SK-N-SH treated with all-trans-retinoic acid at 6 μM for 48 hours (cell line): ENCODE measurements around the gene TLL1.

Experiments
- ATAC-seq: fragments of 200-7000 bp; cut with Tn5 transposase; 3 replicates; pipeline ENCODE4 v1.9.1; 2020; ENCODE audit warnings: mild to moderate bottlenecking, moderate library complexity
- BACH2 ChIP-seq: fragments of 250-450 bp; sonication (Bioruptor Pico); IDR thresholded peaks from 2 replicates; pipeline ENCODE4 v1.9.0; 2021; ENCODE audit warnings: mild to moderate bottlenecking, borderline replicate concordance
- CSDC2 ChIP-seq: fragments of 250-450 bp; sonication (Bioruptor Pico); IDR thresholded peaks from 2 replicates; pipeline ENCODE4 v1.5.0; 2020; ENCODE audit warnings: mild to moderate bottlenecking, moderate library complexity
- ESRRG ChIP-seq: fragments of 250-450 bp; sonication (Bioruptor Pico); IDR thresholded peaks from 2 replicates; pipeline ENCODE4 v1.6.1; 2021; ENCODE audit warnings: mild to moderate bottlenecking
- GLIS3 ChIP-seq: fragments of 250-450 bp; sonication (Bioruptor Pico); IDR thresholded peaks from 2 replicates; pipeline ENCODE4 v1.5.0; 2020; ENCODE audit warnings: mild to moderate bottlenecking, moderate library complexity
- ISL1 ChIP-seq: fragments of 250-450 bp; sonication (Bioruptor Pico); IDR thresholded peaks from 2 replicates; pipeline ENCODE4 v2.1.2; 2022; ENCODE audit warnings: mild to moderate bottlenecking, moderate library complexity
- OSR1 ChIP-seq: fragments of 250-450 bp; sonication (Bioruptor Pico); IDR thresholded peaks from 2 replicates; pipeline ENCODE4 v1.8.0; 2022; ENCODE audit warnings: moderate library complexity, mild to moderate bottlenecking, inconsistent platforms
- PPARA ChIP-seq: fragments of 250-450 bp; sonication (Bioruptor Pico); IDR thresholded peaks from 2 replicates; pipeline ENCODE4 v1.5.0; 2020; ENCODE audit warnings: mild to moderate bottlenecking, borderline replicate concordance
- SNAI2 ChIP-seq: fragments of 250-450 bp; sonication (Bioruptor Pico); IDR thresholded peaks from 2 replicates; pipeline ENCODE4 v1.5.0; 2020; ENCODE audit warnings: mild to moderate bottlenecking, moderate library complexity
- TCF4 ChIP-seq: fragments of 250-450 bp; sonication (Bioruptor Pico); IDR thresholded peaks from 2 replicates; pipeline ENCODE4 v1.8.0; 2021; ENCODE audit warnings: mild to moderate bottlenecking, moderate library complexity, borderline replicate concordance
- ZC3H10 ChIP-seq: fragments of 250-450 bp; sonication (Bioruptor Pico); IDR thresholded peaks from 2 replicates; pipeline ENCODE4 v1.5.1; 2021; ENCODE audit warnings: mild to moderate bottlenecking, moderate library complexity
- ZNF565 ChIP-seq: fragments of 450-650 bp; formaldehyde crosslinking; conservative IDR thresholded peaks from 2 replicates; pipeline ENCODE4 v1.5.0; 2020; ENCODE audit warnings: low read depth, mild to moderate bottlenecking, moderate library complexity
- ZNF70 ChIP-seq: fragments of 450-650 bp; formaldehyde crosslinking; IDR thresholded peaks from 2 replicates; pipeline ENCODE4 v1.5.0; 2020; ENCODE audit warnings: mild to moderate bottlenecking, moderate library complexity
- ZNF8 ChIP-seq: fragments of 450-650 bp; formaldehyde crosslinking; IDR thresholded peaks from 2 replicates; pipeline ENCODE4 v1.5.0; 2020; ENCODE audit warnings: mild to moderate bottlenecking, moderate library complexity
- TF ChIP-seq, protein P1 (sequence below): fragments of 250-450 bp; sonication (Bioruptor Pico); IDR thresholded peaks from 2 replicates; pipeline ENCODE4 v1.5.1; 2021; ENCODE audit warnings: mild to moderate bottlenecking, moderate library complexity
- TF ChIP-seq, protein P2 (sequence below): fragments of 250-450 bp; sonication (Bioruptor Pico); IDR thresholded peaks from 2 replicates; pipeline ENCODE4 v1.8.0; 2021; ENCODE audit warnings: low read depth, mild to moderate bottlenecking, moderate library complexity, borderline replicate concordance
- TF ChIP-seq, protein P3 (sequence below): fragments of 250-450 bp; sonication (Bioruptor Pico); IDR thresholded peaks from 2 replicates; pipeline ENCODE4 v1.8.0; 2020; ENCODE audit warnings: mild to moderate bottlenecking, moderate library complexity, borderline replicate concordance
- TF ChIP-seq, protein P4 (sequence below): fragments of 250-450 bp; sonication (Bioruptor Pico); IDR thresholded peaks from 2 replicates; pipeline ENCODE4 v1.5.1; 2020; ENCODE audit warnings: low read depth, mild to moderate bottlenecking, moderate library complexity
- TF ChIP-seq, protein P5 (sequence below): fragments of 250-450 bp; sonication (Bioruptor Pico); IDR thresholded peaks from 2 replicates; pipeline ENCODE4 v1.5.0; 2020; ENCODE audit warnings: mild to moderate bottlenecking, moderate library complexity

Gene TLL1

DNA sequence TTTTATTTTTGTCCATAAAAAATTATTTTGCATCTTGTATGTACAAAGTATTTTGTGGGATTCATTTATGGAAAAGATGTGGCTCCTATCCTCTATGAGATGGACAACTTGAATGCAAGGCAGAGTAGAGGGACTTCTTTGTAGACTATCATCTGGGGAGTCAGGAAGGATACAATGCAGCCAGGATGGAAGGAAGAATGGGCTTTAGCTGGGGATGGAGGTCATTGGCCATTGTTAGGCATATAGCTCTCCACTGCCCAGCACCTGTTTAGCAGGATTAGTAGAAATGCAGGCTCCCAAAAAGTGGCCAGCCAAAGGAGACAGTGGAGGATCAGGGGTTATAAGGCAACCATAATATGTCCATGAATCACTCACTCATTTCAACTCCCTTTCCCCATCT is 5.1 kb upstream of the TLL1 start:
- ATAC-seq: no peak
- no peak for TF ChIP-seq ZC3H10 (CRISPR knock-in tag)
- TF ChIP-seq SNAI2 (CRISPR knock-in tag): no peak
- TF ChIP-seq, protein P1, sequence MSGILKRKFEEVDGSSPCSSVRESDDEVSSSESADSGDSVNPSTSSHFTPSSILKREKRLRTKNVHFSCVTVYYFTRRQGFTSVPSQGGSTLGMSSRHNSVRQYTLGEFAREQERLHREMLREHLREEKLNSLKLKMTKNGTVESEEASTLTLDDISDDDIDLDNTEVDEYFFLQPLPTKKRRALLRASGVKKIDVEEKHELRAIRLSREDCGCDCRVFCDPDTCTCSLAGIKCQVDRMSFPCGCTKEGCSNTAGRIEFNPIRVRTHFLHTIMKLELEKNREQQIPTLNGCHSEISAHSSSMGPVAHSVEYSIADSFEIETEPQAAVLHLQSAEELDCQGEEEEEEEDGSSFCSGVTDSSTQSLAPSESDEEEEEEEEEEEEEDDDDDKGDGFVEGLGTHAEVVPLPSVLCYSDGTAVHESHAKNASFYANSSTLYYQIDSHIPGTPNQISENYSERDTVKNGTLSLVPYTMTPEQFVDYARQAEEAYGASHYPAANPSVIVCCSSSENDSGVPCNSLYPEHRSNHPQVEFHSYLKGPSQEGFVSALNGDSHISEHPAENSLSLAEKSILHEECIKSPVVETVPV (CRISPR knock-in tag): no peak
- TF ChIP-seq TCF4: no peak
- TF ChIP-seq ZNF8 (CRISPR knock-in tag): no peak
- TF ChIP-seq GLIS3 (CRISPR knock-in tag): no peak
- TF ChIP-seq OSR1 (CRISPR knock-in tag): no peak

DNA sequence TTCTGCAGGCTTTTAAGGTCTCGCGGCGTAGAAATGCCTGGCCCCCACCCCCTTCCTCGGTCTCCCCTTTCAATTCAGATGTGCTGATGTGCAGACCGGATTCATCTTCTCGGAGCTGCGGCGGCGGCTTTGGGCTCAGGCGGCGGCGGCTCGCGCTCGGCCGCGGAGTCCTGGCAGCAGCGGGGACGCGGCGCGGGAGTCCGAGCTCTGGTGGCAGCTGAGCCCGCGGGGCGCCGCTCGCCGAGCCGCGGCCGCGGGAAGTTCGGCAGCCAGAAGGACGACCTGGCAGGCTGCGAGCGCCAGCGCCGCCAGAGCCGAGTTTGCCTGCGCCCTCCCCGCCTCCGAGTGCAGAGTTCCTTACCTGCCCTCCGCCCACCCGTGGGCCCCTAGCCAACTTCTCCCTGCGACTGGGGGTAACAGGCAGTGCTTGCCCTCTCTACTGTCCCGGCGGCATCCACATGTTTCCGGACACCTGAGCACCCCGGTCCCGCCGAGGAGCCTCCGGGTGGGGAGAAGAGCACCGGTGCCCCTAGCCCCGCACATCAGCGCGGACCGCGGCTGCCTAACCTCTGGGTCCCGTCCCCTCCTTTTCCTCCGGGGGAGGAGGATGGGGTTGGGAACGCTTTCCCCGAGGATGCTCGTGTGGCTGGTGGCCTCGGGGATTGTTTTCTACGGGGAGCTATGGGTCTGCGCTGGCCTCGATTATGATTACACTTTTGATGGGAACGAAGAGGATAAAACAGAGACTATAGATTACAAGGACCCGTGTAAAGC is 448 bp downstream of the TLL1 start:
- no peak for TF ChIP-seq SNAI2 (CRISPR knock-in tag)
- TF ChIP-seq, protein P2, sequence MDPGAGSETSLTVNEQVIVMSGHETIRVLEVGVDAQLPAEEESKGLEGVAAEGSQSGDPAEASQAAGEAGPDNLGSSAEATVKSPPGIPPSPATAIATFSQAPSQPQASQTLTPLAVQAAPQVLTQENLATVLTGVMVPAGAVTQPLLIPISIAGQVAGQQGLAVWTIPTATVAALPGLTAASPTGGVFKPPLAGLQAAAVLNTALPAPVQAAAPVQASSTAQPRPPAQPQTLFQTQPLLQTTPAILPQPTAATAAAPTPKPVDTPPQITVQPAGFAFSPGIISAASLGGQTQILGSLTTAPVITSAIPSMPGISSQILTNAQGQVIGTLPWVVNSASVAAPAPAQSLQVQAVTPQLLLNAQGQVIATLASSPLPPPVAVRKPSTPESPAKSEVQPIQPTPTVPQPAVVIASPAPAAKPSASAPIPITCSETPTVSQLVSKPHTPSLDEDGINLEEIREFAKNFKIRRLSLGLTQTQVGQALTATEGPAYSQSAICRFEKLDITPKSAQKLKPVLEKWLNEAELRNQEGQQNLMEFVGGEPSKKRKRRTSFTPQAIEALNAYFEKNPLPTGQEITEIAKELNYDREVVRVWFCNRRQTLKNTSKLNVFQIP (CRISPR knock-in tag): no peak
- TF ChIP-seq GLIS3 (CRISPR knock-in tag): no peak
- TF ChIP-seq, protein P3, sequence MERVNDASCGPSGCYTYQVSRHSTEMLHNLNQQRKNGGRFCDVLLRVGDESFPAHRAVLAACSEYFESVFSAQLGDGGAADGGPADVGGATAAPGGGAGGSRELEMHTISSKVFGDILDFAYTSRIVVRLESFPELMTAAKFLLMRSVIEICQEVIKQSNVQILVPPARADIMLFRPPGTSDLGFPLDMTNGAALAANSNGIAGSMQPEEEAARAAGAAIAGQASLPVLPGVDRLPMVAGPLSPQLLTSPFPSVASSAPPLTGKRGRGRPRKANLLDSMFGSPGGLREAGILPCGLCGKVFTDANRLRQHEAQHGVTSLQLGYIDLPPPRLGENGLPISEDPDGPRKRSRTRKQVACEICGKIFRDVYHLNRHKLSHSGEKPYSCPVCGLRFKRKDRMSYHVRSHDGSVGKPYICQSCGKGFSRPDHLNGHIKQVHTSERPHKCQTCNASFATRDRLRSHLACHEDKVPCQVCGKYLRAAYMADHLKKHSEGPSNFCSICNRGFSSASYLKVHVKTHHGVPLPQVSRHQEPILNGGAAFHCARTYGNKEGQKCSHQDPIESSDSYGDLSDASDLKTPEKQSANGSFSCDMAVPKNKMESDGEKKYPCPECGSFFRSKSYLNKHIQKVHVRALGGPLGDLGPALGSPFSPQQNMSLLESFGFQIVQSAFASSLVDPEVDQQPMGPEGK (CRISPR knock-in tag): no peak
- TF ChIP-seq CSDC2 (CRISPR knock-in tag): no peak
- peak; percentile 72 for ATAC-seq

DNA sequence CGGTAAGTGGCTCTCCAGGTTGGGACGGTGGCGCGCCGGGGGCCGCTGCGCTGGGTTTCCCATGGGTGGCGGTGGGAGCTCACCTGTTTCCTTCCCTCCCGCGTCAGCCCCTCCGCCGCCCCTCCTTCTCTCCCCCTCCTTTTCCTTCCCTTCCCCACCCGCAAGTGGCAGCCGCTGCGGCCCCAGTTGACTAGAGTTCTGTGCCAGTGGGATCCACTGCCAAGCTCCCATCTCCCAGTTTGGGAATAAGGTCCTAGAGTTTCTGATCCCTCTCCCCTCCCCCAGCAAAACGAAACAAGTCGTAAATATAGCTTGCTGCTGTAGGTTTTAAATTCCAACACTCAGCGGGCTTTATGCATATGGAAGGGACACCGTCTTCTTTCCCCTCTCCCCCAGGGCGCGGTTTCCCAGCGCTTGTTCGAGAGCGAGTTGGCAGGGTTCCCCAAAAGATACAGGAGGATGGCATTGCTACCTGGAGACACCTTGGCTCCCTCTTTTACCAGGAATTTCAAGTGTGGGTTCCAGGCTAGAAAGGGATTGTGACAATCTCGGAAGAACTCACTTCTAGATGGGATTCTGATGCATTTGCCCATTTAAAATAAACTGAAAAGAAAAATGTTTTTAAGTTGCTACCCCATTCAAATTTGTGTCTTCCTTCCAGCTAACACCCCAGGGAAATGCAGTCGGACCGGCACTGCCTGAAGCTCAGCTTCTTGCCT is 1.2 kb downstream of the TLL1 start:
- TF ChIP-seq ZNF8 (CRISPR knock-in tag) (no peak), ZNF565 (CRISPR knock-in tag) (no peak), CSDC2 (CRISPR knock-in tag) (no peak), BACH2 (CRISPR knock-in tag) (no peak), PPARA (CRISPR knock-in tag) (no peak), GLIS3 (CRISPR knock-in tag) (no peak), ISL1 (no peak), ZNF70 (CRISPR knock-in tag) (no peak), SNAI2 (CRISPR knock-in tag) (no peak), ESRRG (CRISPR knock-in tag) (no peak), TCF4 (no peak), OSR1 (CRISPR knock-in tag) (no peak)
- TF ChIP-seq, protein P4, sequence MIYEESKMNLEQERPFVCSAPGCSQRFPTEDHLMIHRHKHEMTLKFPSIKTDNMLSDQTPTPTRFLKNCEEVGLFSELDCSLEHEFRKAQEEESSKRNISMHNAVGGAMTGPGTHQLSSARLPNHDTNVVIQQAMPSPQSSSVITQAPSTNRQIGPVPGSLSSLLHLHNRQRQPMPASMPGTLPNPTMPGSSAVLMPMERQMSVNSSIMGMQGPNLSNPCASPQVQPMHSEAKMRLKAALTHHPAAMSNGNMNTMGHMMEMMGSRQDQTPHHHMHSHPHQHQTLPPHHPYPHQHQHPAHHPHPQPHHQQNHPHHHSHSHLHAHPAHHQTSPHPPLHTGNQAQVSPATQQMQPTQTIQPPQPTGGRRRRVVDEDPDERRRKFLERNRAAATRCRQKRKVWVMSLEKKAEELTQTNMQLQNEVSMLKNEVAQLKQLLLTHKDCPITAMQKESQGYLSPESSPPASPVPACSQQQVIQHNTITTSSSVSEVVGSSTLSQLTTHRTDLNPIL (CRISPR knock-in tag): no peak
- TF ChIP-seq, protein P1 (CRISPR knock-in tag): no peak
- TF ChIP-seq, protein P3 (CRISPR knock-in tag): no peak
- TF ChIP-seq, protein P5, sequence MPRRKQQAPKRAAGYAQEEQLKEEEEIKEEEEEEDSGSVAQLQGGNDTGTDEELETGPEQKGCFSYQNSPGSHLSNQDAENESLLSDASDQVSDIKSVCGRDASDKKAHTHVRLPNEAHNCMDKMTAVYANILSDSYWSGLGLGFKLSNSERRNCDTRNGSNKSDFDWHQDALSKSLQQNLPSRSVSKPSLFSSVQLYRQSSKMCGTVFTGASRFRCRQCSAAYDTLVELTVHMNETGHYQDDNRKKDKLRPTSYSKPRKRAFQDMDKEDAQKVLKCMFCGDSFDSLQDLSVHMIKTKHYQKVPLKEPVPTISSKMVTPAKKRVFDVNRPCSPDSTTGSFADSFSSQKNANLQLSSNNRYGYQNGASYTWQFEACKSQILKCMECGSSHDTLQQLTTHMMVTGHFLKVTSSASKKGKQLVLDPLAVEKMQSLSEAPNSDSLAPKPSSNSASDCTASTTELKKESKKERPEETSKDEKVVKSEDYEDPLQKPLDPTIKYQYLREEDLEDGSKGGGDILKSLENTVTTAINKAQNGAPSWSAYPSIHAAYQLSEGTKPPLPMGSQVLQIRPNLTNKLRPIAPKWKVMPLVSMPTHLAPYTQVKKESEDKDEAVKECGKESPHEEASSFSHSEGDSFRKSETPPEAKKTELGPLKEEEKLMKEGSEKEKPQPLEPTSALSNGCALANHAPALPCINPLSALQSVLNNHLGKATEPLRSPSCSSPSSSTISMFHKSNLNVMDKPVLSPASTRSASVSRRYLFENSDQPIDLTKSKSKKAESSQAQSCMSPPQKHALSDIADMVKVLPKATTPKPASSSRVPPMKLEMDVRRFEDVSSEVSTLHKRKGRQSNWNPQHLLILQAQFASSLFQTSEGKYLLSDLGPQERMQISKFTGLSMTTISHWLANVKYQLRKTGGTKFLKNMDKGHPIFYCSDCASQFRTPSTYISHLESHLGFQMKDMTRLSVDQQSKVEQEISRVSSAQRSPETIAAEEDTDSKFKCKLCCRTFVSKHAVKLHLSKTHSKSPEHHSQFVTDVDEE (CRISPR knock-in tag): no peak
- TF ChIP-seq, protein P2 (CRISPR knock-in tag): no peak
- ATAC-seq: no peak; the same call in 2 of the 3 replicates
